Neuron (in vitro differentiated cells): ENCODE results near the gene FSTL4.

Experiments
- H2AFZ ChIP-seq: one replicate; pipeline ENCODE4 v1.6.1; 2013; ENCODE audit warnings: low read depth, mild to moderate bottlenecking, inconsistent platforms, low read length, moderate library complexity
- H3K27me3 ChIP-seq: one replicate; pipeline ENCODE4 v1.6.1; 2013; ENCODE audit warnings: low read length; ENCODE audit not compliant: insufficient read depth
- H3K36me3 ChIP-seq: one replicate; pipeline ENCODE4 v1.6.1; 2013; ENCODE audit warnings: low read length; ENCODE audit not compliant: insufficient read depth
- H3K4me1 ChIP-seq: one replicate; pipeline ENCODE4 v1.6.1; 2013; ENCODE audit warnings: low read length; ENCODE audit not compliant: insufficient read depth
- H3K4me3 ChIP-seq: 2 replicates; pipeline ENCODE4 v1.5.1; 2013; ENCODE audit warnings: mild to moderate bottlenecking, low read length, moderate library complexity
- H3K9me3 ChIP-seq: one replicate; pipeline ENCODE4 v1.6.1; 2013; ENCODE audit warnings: low read length

The FSTL4 gene

DNA sequence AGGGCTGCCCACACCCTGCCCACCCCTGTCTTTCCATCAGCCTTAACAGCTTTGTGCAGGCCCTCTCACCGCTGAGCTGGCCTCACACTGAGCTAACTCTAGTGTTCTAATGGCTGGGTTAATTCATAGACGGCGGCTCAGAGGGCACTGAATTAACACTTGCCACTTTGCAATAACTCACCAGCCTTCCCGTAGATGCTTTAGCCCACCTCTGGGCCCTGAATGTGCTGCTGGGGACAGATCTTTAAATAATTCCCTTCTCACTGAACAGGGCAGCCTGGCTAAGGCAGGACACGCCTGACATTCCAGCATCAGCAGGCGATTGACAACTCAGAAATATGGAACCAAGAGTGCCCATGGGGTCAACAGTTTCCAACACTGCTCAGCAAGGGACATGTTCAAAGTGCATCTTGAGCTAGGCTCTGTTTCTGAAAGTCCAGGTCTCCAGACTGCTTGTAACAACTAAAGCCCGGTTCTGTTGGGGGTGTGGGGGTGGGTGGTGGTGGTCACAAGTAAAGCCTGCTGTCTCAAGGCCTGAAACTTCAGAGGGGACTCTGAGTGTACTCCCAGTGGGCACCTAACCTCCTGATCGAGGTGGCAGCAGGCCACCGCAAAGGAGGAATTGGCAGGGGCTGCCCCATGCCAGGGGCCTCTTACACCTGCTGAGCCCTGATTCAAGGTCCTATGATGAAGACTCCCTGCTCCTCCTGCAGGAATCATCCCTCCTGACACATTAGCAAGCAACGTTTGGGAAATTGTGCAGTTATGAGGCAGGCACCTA lies 248.3 kb downstream of the FSTL4 start:
- no peaks in the 10 kb centered on the region for H3K27me3 ChIP-seq
- H3K4me1 ChIP-seq = peaks cover 14% of the 10 kb centered on the region
- no peak overlapping the region for H2AFZ ChIP-seq
- H3K9me3 ChIP-seq = no peaks in the 10 kb centered on the region
- no peaks in the 10 kb centered on the region for H3K36me3 ChIP-seq
- no peak overlapping the region for H3K4me3 ChIP-seq

DNA sequence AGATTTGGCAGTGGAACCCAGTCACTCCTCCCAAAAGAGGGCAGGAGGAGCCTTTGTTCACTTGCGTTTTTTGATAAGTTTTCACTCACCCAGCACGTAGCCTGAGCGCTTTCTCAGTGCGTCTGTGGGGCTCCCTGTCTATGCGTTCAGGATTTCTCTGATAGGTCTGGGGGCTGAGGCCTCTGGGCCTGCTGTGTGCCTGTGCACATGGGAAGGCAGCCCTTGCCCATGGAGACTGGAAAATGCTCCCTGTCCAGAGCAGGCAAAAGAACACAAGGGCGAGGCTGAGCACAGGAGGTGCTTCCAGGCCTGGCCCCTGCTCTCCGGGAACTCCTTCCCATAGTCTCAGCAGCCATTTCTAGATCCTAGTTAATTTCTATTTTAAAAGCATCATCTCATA lies 249.9 kb downstream of the FSTL4 start:
- Histone ChIP-seq H3K4me1 (peaks cover 14% of the 10 kb centered on the region), H2AFZ (no peak overlapping the region), H3K4me3 (no peak overlapping the region), H3K27me3 (no peaks in the 10 kb centered on the region), H3K9me3 (no peaks in the 10 kb centered on the region), H3K36me3 (no peaks in the 10 kb centered on the region)

DNA sequence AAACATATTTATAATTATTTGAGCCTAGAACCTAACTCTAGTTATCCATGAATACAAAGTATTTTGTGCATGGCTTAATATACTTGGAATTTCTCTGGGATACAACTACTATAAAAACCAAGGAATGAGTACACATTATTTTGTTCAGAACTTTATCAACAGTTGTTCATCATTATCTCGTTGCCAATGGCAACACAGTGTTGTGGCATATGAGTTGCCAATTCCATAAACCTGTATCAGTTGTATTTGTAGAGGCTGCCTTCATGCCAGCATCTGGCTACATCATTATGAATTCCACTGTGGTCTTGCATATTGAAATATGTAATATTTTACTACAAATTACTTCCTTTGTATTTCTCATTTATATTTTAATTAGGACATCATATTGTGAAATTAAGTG lies 250.4 kb downstream of the FSTL4 start:
- H3K9me3 ChIP-seq = no peaks in the 10 kb centered on the region
- H2AFZ ChIP-seq = no peak overlapping the region
- no peaks in the 10 kb centered on the region for H3K36me3 ChIP-seq
- peaks cover 14% of the 10 kb centered on the region for H3K4me1 ChIP-seq
- H3K27me3 ChIP-seq = no peaks in the 10 kb centered on the region
- H3K4me3 ChIP-seq = no peak overlapping the region

DNA sequence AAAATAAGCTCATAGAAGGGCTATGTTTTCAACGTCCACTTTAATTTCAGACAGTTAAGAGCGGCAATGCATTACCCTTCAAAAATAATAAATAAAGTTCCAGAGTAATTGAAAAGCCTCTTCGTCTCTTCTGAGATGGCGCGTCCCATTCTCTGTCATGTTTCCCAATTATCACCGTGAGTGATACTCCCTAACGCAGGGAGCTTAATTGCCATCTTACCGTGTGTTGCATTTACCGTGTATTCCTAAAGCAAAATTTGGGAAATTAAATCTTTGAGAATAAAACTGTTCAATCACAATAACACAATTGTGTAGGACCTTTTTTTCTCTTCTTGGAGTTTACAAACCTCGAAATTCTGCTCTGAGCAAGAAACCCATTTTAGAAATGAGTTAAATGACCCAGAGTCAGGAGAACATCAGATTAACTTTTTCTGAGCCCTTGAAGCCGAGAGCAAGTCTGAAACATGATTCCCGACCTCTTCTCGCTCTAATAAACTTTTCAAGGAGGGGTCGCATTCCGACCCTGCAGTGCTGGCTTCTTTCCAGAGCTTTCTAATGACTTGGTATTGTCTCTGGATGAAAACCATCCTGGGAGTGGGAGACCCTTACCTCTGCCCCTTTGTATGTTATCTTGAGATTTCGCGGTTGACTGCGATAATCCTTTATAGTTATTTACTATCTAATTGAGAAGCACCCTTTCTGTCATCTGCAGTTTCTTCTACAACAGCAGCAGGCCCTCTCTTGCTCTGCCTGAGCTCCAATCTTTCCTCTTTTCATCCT lies 251.5 kb downstream of the FSTL4 start:
- Histone ChIP-seq H3K4me3 (no peak overlapping the region), H3K36me3 (no peaks in the 10 kb centered on the region), H3K4me1 (peaks cover 14% of the 10 kb centered on the region), H3K27me3 (no peaks in the 10 kb centered on the region), H3K9me3 (no peaks in the 10 kb centered on the region), H2AFZ (no peak overlapping the region)

DNA sequence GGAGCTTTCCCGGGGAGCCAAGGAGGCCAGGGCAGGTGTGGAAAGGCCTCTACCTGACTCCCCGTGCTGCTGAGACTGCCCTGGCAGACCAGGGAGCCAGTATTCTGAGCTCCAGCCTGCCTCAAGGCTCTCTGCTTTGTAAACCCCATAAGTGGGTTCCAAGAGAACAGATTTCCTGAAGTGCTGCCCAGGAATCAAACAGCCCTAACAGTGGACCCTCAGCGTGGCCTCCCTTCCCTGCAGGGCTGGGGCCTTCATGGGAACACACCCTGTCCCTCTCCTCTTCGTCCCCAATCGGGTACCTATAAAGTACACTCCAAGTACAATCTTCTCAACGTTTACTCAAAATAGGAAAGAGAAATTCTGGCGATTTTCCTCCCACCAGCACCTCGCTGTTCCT lies 252.5 kb downstream of the FSTL4 start:
- Histone ChIP-seq H3K27me3 (no peaks in the 10 kb centered on the region), H3K36me3 (no peaks in the 10 kb centered on the region), H3K4me3 (no peak overlapping the region), H2AFZ (no peak overlapping the region), H3K4me1 (peaks cover 14% of the 10 kb centered on the region), H3K9me3 (no peaks in the 10 kb centered on the region)

DNA sequence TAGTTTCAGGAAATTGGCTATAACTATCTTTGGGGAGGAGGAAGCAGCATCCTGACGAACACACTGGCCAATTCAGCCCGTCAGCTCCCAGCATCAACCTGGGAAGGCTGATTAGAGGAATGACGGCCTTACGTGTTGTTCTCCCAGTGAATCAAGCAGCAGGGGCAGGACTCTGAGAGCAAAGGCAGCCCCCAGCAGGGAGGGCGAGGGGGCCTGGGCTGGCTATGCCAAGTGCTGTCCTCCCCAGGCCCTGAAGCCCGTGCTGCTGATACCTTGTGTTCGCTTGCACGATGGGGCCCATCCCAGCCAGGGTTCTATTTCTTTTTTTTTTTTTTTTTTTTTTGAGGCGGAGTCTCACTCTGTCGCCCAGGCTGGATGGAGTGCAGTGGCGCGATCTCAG lies 254.1 kb downstream of the FSTL4 start:
- Histone ChIP-seq H3K4me1 (peaks cover 24% of the 10 kb centered on the region), H3K27me3 (no peaks in the 10 kb centered on the region), H3K36me3 (no peaks in the 10 kb centered on the region), H3K9me3 (no peaks in the 10 kb centered on the region), H3K4me3 (no peak overlapping the region), H2AFZ (no peak overlapping the region)

DNA sequence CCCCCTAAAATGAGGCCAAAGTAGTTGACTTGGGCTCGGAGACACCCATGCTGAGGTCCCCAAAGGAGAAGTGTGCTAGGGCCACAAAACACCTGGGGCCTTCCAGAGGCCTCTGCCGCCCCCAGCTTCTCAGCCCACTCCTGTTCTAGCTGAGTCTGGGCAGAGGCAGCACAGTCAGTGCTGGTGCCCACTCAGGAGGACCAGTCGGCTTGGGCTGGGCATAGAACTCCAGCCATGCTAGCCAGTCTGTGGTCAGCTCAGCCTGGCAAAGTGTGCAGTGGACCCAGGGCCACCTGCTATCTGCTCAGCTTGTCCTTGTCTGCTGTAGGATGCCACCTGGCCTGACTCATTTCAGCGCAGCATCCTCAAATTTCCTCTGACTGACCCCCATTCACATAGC lies 254.6 kb downstream of the FSTL4 start:
- H2AFZ ChIP-seq = no peak overlapping the region
- peaks cover 25% of the 10 kb centered on the region for H3K4me1 ChIP-seq
- H3K36me3 ChIP-seq = no peaks in the 10 kb centered on the region
- no peaks in the 10 kb centered on the region for H3K9me3 ChIP-seq
- no peak overlapping the region for H3K4me3 ChIP-seq
- H3K27me3 ChIP-seq = no peaks in the 10 kb centered on the region

DNA sequence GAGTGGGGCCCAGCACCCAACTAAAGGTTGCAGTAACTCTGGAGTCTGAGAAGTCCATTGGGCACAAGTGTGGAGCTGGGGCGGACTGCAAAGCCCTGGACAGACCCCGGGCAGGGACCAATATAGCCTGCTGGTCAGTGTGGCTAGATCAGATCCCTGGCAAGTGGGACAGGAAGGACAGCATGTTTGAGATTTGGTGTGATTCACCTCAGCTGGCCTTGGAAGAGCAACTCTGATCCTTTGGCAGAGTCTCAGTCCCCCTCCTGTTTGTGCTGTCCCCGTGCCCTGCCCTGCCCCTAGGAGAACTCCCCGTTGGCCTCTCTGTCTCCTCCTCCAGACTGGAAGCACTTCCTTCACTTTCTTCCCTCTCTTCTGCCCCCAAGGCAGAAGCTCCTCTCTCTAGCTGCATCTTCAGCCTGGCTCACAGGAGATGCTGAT lies 255.3 kb downstream of the FSTL4 start:
- Histone ChIP-seq H3K4me1 (peaks cover 25% of the 10 kb centered on the region), H3K36me3 (no peaks in the 10 kb centered on the region), H3K27me3 (no peaks in the 10 kb centered on the region), H3K4me3 (no peak overlapping the region), H3K9me3 (no peaks in the 10 kb centered on the region), H2AFZ (no peak overlapping the region)

DNA sequence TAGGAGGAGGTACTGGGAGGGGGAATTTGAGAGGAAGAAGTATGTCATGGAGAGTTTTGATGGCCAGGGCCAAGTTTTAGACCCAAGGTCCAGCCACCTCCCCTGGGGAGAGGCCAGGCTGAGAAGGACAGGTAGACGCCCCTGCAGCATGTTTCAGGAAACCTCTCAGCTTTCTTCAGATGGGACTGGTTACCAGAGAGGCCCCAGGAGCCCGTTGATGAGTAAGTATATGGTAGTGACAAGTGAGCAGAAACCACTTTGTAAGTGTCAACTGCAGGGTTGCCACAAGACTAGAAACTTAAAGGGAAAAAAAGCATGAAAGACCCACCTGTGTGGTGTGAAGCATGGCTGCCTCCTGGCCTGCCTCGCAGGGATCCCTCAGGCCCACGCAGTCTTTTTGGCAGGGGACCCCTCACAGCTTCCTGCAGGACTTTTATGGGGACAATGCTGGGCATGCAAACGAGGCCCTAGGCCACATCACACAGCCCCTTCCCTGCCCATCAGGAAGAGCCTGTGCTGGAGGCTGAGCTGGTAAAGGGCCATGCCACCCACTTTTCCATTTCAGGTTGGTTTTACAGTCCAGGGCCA lies 255.9 kb downstream of the FSTL4 start:
- Histone ChIP-seq H3K27me3 (no peaks in the 10 kb centered on the region), H2AFZ (no peak overlapping the region), H3K9me3 (no peaks in the 10 kb centered on the region), H3K4me3 (no peak overlapping the region), H3K4me1 (peaks cover 23% of the 10 kb centered on the region), H3K36me3 (no peaks in the 10 kb centered on the region)

DNA sequence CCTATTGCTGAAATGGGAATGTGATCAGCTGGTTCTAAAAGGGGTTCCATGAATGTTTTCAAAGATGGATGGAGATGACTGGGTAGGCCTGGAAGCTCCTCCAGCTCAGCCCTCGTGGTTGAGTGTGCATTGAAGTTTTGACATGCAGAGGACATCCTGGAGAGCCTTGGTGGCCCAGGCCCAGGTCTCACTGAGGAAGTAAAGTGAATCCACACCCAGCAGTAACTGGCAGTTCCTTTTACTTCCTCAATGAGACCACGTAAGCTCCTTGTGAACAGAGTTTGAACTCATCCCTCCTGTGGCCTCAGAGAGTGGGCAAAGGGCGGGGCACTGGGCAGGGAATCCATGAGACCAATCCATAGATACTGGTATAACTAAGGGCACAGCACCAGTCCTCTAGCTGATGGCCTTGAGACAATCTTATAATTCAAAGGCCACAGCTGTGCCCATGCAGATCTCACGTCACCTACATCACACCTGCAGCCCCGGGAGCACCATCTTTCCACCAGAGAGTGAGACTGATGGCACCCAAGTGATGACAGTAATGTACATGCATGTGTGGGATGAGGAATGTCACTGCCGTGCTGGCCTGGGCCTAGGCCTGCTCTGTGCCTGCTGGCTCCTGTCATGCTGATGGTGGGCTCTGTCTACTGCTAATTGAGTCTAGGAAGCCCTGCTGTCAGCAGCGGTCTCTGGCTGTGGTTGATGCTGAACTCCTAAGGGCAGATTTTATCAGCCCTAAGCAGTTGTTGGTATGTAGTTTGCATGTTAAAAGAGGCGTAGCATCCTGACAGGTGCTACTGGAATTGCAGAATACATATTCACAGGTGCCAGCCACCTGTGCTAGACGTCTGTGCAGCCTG lies 257.8 kb downstream of the FSTL4 start:
- no peaks in the 10 kb centered on the region for H3K36me3 ChIP-seq
- H3K27me3 ChIP-seq = no peaks in the 10 kb centered on the region
- H3K9me3 ChIP-seq = no peaks in the 10 kb centered on the region
- H2AFZ ChIP-seq = no peak overlapping the region
- no peak overlapping the region for H3K4me3 ChIP-seq
- H3K4me1 ChIP-seq = peaks cover 11% of the 10 kb centered on the region

DNA sequence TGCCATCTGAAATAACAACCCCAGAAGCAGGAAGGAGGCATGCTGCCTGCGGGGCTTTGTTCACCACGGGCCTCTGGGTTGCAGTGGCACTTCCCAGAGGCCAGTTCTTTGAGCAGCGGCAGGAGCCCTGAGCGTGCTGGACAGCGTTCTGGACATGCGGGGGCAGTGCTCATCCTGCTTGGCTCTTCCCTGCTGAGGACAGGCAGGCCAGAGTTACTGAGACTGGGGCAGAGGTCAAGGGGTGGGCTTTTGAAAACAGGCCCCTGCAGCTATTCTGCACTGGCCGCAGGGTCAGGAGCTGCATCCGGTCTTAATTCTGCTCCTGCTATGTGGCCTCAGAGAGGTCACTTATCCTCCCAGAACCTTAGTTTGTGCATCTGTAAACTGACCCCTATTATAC lies 258.6 kb downstream of the FSTL4 start:
- H3K9me3 ChIP-seq = no peaks in the 10 kb centered on the region
- peaks cover 11% of the 10 kb centered on the region for H3K4me1 ChIP-seq
- no peaks in the 10 kb centered on the region for H3K27me3 ChIP-seq
- H3K4me3 ChIP-seq = no peak overlapping the region
- no peak overlapping the region for H2AFZ ChIP-seq
- no peaks in the 10 kb centered on the region for H3K36me3 ChIP-seq

DNA sequence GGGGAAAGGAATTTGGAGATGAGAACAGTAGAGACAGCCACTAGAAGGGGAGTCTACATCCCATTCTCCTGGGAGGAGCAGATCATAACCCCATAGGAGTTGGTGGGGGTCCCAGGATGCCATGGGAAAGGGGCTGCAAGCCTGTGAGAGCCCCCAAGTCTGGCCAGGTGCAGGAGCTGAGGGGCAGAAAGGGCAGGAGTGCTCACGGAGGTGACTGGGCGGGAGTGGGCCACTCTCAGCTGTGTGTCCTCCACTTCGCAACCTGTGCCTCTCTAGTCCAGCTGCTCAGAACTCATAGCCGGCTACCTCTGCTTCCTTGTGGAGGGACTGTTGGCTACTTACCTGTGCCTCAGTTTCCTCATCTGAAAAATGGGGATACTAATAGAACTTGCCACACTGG lies 263.9 kb downstream of the FSTL4 start:
- no peak overlapping the region for H3K4me3 ChIP-seq
- no peaks in the 10 kb centered on the region for H3K36me3 ChIP-seq
- H2AFZ ChIP-seq = no peak overlapping the region
- no peaks in the 10 kb centered on the region for H3K27me3 ChIP-seq
- peaks cover 2% of the 10 kb centered on the region for H3K4me1 ChIP-seq
- no peaks in the 10 kb centered on the region for H3K9me3 ChIP-seq

DNA sequence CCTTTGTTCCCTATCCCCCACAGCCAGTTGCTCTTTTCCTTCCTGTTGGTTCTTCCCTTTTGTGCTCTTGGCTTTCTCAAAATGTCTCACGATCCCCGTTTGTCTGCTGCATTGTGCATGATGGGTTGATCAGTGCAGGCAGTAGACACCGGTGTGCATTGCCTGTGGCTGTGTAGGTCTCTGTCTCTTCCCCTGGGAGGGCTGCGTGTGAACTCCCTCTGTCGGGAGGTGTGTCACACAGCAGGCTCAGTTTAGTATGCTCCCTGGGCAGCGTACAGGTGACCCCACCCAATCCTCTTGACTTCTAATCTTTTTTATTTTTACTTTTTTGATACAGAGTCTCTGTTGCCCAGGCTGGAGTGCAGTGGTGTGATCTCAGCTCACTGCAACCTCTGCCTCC lies 265.3 kb downstream of the FSTL4 start:
- Histone ChIP-seq H3K36me3 (no peaks in the 10 kb centered on the region), H3K4me3 (no peak overlapping the region), H3K4me1 (no peaks in the 10 kb centered on the region), H3K9me3 (no peaks in the 10 kb centered on the region), H2AFZ (no peak overlapping the region), H3K27me3 (no peaks in the 10 kb centered on the region)
